D721Med (cell line): ENCODE data around the gene TOR4A.

ENCODE experiments used
- DNase-seq: peaks from one replicate; pipeline ENCODE4 v3.0.0; 2011; ENCODE audit warnings: low spot score; ENCODE audit not compliant: insufficient read length
- FAIRE-seq: peaks from 2 replicates; lab custom pipeline; 2011; peaks lifted over from hg19 to GRCh38; lab: Jason Lieb, UNC
- CTCF ChIP-seq: IDR thresholded peaks from 2 replicates; pipeline ENCODE4 v1.5.1; 2012; ENCODE audit warnings: mild to moderate bottlenecking, control low read depth; ENCODE audit not compliant: insufficient read depth; ENCODE audit errors: missing control alignments

Gene TOR4A

GRCh38 chr9:137310189-137311052 is 32.9 kb downstream of the TOR4A start:
- DNase-seq (peak; percentile 68), FAIRE-seq (no peak)
- no peak for TF ChIP-seq CTCF

- FAIRE-seq = no peak
- peak; percentile 28 for DNase-seq
- no peak for TF ChIP-seq CTCF
Observed at GRCh38 chr9:137311171-137311985, 33.9 kb downstream of the TOR4A start.

- DNase-seq = peak; percentile 20
- FAIRE-seq = no peak
- no peak for TF ChIP-seq CTCF
Observed at GRCh38 chr9:137311986-137312851, 34.7 kb downstream of the TOR4A start.

GRCh38 chr9:137312852-137313325 is 35.4 kb downstream of the TOR4A start:
- FAIRE-seq = no peak
- DNase-seq = peak; percentile 23
- TF ChIP-seq CTCF = no peak

- DNase-seq (peak; percentile 25), FAIRE-seq (no peak)
- TF ChIP-seq CTCF = no peak
Observed at GRCh38 chr9:137313326-137313936, 35.9 kb downstream of the TOR4A start.

GRCh38 chr9:137313956-137314560 is 36.5 kb downstream of the TOR4A start:
- no peak for TF ChIP-seq CTCF
- DNase-seq (peak; percentile 26), FAIRE-seq (no peak)
